ENCODE data around the gene NCOA4. TPM values are rescaled to one million over a fixed set of nuclear protein-coding genes. Genes with fewer than 3 reads are reported as not detected.
"Not testable (repeated sequence)": the region's sequence is repeated elsewhere in the genome, so short reads cannot be mapped to it uniquely, and the experiment has no call there.

The NCOA4 gene
- total and polyA plus RNA-seq, 2 donors: 75.2 to 231 TPM

- 97% methylated on average over 3 of the region's 6 CpGs for WGBS
- not testable (repeated sequence) for H3K9me3 ChIP-seq (ENCODE audit: control insufficient read depth in 2 of 2, insufficient read depth in 1 of 2, low read length in 1 of 2); H3K27me3 ChIP-seq (ENCODE audit: control insufficient read depth in 2 of 2, insufficient read depth in 1 of 2, low read length in 1 of 2); DNase-seq (ENCODE audit: low read depth in 6 of 9, low spot score in 9 of 9); H3K4me1 ChIP-seq (ENCODE audit: control insufficient read depth in 2 of 2, insufficient read depth in 2 of 2, low read length in 2 of 2); H3K4me3 ChIP-seq (ENCODE audit: low read length in 2 of 2); H3K36me3 ChIP-seq (ENCODE audit: control insufficient read depth in 2 of 2, insufficient read depth in 2 of 2, low read length in 1 of 2); H3K27ac ChIP-seq (ENCODE audit: low read depth in 1 of 2, low read length in 1 of 2)
Observed at GRCh38 chr10:45956634-45957033, 73.8 kb downstream of the NCOA4 start.

Other genes starting within 250 kb of the NCOA4 start
- gene AGAP4, start 183.1 kb downstream of the NCOA4 start, total RNA-seq: 8.8 TPM
- 33.7 TPM for gene AGAP4, start 183.1 kb downstream of the NCOA4 start, polyA plus RNA-seq
- gene TIMM23, start 58.1 kb downstream of the NCOA4 start, total RNA-seq: 66.4 TPM
- gene TIMM23, start 58.1 kb downstream of the NCOA4 start, polyA plus RNA-seq: 64.1 TPM
- 1.1 TPM for gene MSMB, start 15.6 kb upstream of the NCOA4 start, total RNA-seq
- gene MSMB, start 15.6 kb upstream of the NCOA4 start, polyA plus RNA-seq: 8.6 TPM